Measurements from ENCODE around the gene MTUS2.

DNA sequence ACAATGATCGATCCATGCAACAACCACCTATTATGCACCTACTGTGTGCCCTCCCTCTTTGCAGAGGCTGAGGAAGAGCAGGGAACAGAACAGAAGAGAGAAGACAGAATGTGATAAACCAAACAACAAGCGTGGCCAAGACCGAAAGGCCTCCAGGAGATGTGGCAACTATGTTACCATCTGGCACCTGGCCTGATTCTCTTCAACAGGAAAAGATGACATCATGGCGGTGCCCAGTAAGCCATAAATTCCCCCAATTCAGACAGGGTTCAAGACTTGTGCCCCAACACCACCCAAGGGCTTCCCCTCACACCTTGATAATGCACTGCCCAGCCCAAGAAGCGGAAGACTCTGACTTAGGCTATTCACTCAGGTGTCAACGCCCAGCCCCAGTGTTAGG lies 731.1 kb downstream of the MTUS2 start:
- TF ChIP-seq, protein P1, sequence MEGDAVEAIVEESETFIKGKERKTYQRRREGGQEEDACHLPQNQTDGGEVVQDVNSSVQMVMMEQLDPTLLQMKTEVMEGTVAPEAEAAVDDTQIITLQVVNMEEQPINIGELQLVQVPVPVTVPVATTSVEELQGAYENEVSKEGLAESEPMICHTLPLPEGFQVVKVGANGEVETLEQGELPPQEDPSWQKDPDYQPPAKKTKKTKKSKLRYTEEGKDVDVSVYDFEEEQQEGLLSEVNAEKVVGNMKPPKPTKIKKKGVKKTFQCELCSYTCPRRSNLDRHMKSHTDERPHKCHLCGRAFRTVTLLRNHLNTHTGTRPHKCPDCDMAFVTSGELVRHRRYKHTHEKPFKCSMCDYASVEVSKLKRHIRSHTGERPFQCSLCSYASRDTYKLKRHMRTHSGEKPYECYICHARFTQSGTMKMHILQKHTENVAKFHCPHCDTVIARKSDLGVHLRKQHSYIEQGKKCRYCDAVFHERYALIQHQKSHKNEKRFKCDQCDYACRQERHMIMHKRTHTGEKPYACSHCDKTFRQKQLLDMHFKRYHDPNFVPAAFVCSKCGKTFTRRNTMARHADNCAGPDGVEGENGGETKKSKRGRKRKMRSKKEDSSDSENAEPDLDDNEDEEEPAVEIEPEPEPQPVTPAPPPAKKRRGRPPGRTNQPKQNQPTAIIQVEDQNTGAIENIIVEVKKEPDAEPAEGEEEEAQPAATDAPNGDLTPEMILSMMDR (conservative IDR thresholded peaks at IDR 0.05 in 1 of 2, IDR thresholded peaks at IDR 0.05 in 1 of 2; ENCODE audit: extremely low read depth in 1 of 2, insufficient read depth in 1 of 2, low read depth in 1 of 2, low read length in 2 of 2), result no peak
- TF ChIP-seq EZH2 (IDR thresholded peaks at IDR 0.05; ENCODE audit: borderline replicate concordance, low read length), result no peak

Measured in mammary epithelial cell (primary cell).